HG03097 (cell line): Measurements from ENCODE around the gene RABGGTA.
"Not testable (repeated sequence)": the region's sequence is repeated elsewhere in the genome, so short reads cannot be mapped to it uniquely, and the experiment has no call there.

Source experiments
- ATAC-seq: cut with Tn5 transposase; IDR thresholded peaks from one replicate; pipeline ENCODE4 v1.9.1; 2021; ENCODE audit not compliant: unreplicated experiment, low FRiP score

Gene RABGGTA

DNA sequence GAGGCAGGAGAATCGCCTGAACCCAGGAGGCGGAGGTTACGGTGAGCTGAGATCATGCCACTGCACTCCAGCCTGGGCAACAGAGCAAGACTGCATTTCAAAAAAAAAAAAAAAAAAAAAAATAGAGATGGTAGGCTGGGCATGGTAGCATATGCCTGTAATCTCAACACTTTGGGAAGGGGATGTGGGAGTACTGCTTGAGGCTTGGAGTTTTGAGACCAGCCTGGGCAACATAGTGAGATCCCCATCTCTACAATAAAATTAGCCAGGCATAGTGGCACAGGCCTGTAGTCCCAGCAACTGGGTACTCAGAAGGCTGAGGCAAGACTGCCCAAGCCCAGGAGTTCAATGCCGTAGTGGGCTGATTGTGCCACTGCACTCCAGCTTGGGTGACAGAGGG lies 48.4 kb downstream of the RABGGTA start:
- not testable (repeated sequence) for ATAC-seq

DNA sequence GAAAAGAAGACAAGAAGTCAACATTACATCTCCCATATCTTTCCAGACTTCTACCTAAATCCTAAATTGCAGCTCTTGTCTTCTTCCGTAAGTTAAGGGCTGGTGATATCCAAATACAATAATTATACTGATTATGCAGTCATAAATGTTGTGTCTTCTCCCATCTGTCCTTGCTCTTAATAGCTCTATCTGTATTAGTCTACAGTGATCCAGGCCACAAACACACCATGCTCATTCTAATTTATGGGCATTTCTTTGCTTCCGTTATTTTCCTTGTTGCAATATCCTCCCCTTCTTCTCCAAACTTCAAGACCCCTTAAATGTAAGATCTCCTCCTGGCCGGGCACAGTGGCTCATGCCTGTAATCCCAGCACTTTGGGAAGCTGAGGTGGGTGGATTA lies 51.9 kb downstream of the RABGGTA start:
- no peak for ATAC-seq

DNA sequence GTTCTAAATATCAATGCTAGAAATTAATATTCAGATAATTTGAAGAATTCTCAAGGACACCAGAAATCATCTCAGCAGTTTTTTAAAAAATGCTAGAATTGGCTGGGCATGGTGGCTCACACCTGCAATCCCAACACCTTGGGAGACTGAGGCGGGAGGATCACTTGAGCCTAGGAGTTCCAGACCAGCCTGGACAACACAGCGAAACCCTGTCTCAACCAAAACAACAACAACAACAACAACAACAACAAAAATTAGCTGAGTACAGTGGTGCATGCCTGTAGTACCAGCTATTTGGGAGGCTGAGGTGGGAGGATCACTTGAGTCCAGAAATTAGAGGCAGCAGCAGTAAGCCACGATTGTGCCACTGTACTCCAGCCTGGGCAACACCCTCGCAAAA lies 52.3 kb downstream of the RABGGTA start:
- ATAC-seq = no peak

- not testable (repeated sequence) for ATAC-seq
Observed at GRCh38 chr14:24216876-24217275, 54.5 kb downstream of the RABGGTA start.

GRCh38 chr14:24216345-24216699 lies 55.1 kb downstream of the RABGGTA start:
- no peak for ATAC-seq
